Measurements from ENCODE around the gene HINT2. TPM values are rescaled to one million over a fixed set of nuclear protein-coding genes. Genes with fewer than 3 reads are reported as not detected.

The HINT2 gene
- total and polyA plus RNA-seq, 4 donors: 16.3 to 57.5 (median 41.4) TPM

DNA sequence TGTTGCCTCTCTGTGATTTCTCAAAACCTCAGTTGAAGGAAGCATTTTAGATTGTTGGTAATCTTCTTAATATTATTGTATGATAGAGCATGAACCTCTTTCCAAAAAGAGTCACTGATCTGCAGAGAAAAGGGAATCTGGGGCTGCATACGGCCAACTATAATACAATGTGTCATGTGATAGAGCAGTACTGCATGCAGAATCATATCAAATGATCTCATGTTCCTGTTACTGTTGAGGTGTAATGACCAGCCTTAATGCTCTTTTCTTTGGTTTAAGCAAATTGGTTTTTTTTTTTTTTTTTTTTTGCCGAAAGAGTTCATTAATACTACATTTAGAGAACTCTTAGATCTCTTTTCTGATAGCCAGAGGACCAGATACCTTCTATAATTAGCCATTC is 47.8 kb downstream of the HINT2 start:
- DNase-seq (ENCODE audit: low read depth in 4 of 6, low spot score in 6 of 6): no peak
- Histone ChIP-seq H3K27me3 (ENCODE audit: control insufficient read depth, insufficient read depth, low read length) (no peaks in the 10 kb centered on the region), H3K36me3 (ENCODE audit: control insufficient read depth, insufficient read depth, low read length) (peaks cover 2% of the 10 kb centered on the region), H3K4me3 (ENCODE audit: low read depth, low read length) (no peak overlapping the region), H3K27ac (ENCODE audit: low read depth, low read length) (no peak overlapping the region), H3K9me3 (ENCODE audit: control insufficient read depth, insufficient read depth, low read length) (no peaks in the 10 kb centered on the region), H3K4me1 (ENCODE audit: control insufficient read depth, insufficient read depth, low read length) (no peaks in the 10 kb centered on the region)
- WGBS (ENCODE audit: insufficient coverage): no CpG with 5 or more reads among the region's 2 CpGs

DNA sequence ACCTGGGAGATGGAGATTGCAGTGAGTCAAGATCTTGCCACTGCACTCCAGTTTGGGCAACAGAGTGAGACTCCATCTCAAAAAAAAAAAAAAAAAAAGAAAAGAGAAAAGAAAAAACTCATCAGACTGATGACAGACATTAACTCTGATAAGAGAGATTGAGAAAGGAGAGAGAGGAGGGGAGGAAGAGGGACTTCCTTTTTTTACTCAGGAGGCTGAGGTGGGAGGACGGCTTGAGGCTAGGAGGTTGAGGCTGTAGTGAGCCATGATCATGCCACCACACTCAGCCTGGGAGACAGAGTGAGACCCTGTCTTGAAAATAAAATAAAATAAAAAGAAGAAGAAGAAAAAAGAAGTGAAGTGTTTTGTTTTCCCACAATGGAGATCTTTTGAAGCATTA is 51.0 kb downstream of the HINT2 start:
- H3K4me3 ChIP-seq (ENCODE audit: low read depth, low read length): no peak overlapping the region
- DNase-seq (ENCODE audit: low read depth in 4 of 6, low spot score in 6 of 6): no peak
- no peaks in the 10 kb centered on the region for H3K27me3 ChIP-seq (ENCODE audit: control insufficient read depth, insufficient read depth, low read length)
- no CpG with 5 or more reads among the region's 1 CpG for WGBS (ENCODE audit: insufficient coverage)
- no peaks in the 10 kb centered on the region for H3K9me3 ChIP-seq (ENCODE audit: control insufficient read depth, insufficient read depth, low read length)
- no peaks in the 10 kb centered on the region for H3K36me3 ChIP-seq (ENCODE audit: control insufficient read depth, insufficient read depth, low read length)
- no peaks in the 10 kb centered on the region for H3K4me1 ChIP-seq (ENCODE audit: control insufficient read depth, insufficient read depth, low read length)
- H3K27ac ChIP-seq (ENCODE audit: low read depth, low read length): no peak overlapping the region

DNA sequence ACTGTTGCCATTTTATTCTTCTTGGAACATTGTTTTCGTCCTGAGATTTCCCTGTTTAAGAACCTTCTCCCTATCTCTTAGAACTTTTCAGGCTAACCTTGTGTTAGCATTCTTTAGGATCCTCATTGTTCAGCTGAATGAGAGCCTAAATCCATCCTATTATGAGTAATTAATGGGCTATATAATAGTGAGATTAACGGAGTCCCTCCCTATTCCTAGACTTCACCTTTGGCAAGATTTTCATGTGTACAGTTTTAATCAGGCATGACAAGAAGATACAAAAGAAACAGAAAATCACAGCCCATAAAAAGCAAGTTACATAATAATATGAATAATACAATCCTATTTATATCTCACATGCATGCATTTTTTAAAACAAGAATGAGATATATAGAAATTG is 51.7 kb downstream of the HINT2 start:
- WGBS (ENCODE audit: insufficient coverage): no CpG with 5 or more reads among the region's 2 CpGs
- Histone ChIP-seq H3K27me3 (ENCODE audit: control insufficient read depth, insufficient read depth, low read length) (no peaks in the 10 kb centered on the region), H3K4me3 (ENCODE audit: low read depth, low read length) (no peak overlapping the region), H3K9me3 (ENCODE audit: control insufficient read depth, insufficient read depth, low read length) (no peaks in the 10 kb centered on the region), H3K27ac (ENCODE audit: low read depth, low read length) (no peak overlapping the region), H3K4me1 (ENCODE audit: control insufficient read depth, insufficient read depth, low read length) (no peaks in the 10 kb centered on the region), H3K36me3 (ENCODE audit: control insufficient read depth, insufficient read depth, low read length) (no peaks in the 10 kb centered on the region)
- no peak for DNase-seq (ENCODE audit: low read depth in 4 of 6, low spot score in 6 of 6)

Small RNA genes lying within 50 kb of the gene (small RNA-seq; reads per million reads assigned to genes)
- gene HINT2 (ENCODE audit: low replicate concordance): not detected

Other genes with a start within 250 kb of the HINT2 start
- gene TESK1, start 209.8 kb downstream of the HINT2 start, total RNA-seq: 10 to 100 TPM in 1 of 2 donors, 1 to 10 TPM in 1; 9.0 to 21.8 TPM
- gene TESK1, start 209.8 kb downstream of the HINT2 start, polyA plus RNA-seq (ENCODE audit: insufficient read length in 2 of 2): 10 to 100 TPM; 66.2 to 80.8 TPM
- gene CD72, start 196.6 kb downstream of the HINT2 start, total RNA-seq: 1 to 10 TPM; 1.3 to 1.7 TPM
- gene CD72, start 196.6 kb downstream of the HINT2 start, polyA plus RNA-seq (ENCODE audit: insufficient read length in 2 of 2): 1 to 10 TPM in 1 of 2 donors, under 1 TPM in 1; 0.40 to 1.6 TPM
- not detected for gene SIT1, start 164.1 kb downstream of the HINT2 start, total RNA-seq
- under 1 TPM in 1 of 2 donors, not detected in 1; 0.36 TPM for gene SIT1, start 164.1 kb downstream of the HINT2 start, polyA plus RNA-seq (ENCODE audit: insufficient read length in 2 of 2)
- gene RMRP, start 157.0 kb downstream of the HINT2 start, total RNA-seq: over 10,000 TPM; 17,832 to 50,424 TPM
- 1 to 10 TPM in 1 of 2 donors, not detected in 1; 1.8 TPM for gene RMRP, start 157.0 kb downstream of the HINT2 start, polyA plus RNA-seq (ENCODE audit: insufficient read length in 2 of 2)
- 10 to 100 TPM in 1 of 2 donors, 1 to 10 TPM in 1; 8.3 to 26.6 TPM for gene CCDC107, start 156.8 kb downstream of the HINT2 start, total RNA-seq
- 10 to 100 TPM; 34.6 to 38.2 TPM for gene CCDC107, start 156.8 kb downstream of the HINT2 start, polyA plus RNA-seq (ENCODE audit: insufficient read length in 2 of 2)
- gene ARHGEF39, start 149.8 kb downstream of the HINT2 start, total RNA-seq: 1 to 10 TPM in 1 of 2 donors, under 1 TPM in 1; 0.79 to 1.5 TPM
- 1 to 10 TPM; 3.2 to 4.5 TPM for gene ARHGEF39, start 149.8 kb downstream of the HINT2 start, polyA plus RNA-seq (ENCODE audit: insufficient read length in 2 of 2)
- 1 to 10 TPM in 1 of 2 donors, not detected in 1; 3.1 TPM for gene CA9, start 141.1 kb downstream of the HINT2 start, total RNA-seq
- gene CA9, start 141.1 kb downstream of the HINT2 start, polyA plus RNA-seq (ENCODE audit: insufficient read length in 2 of 2): under 1 TPM; 0.38 to 0.96 TPM
- gene TPM2, start 125.1 kb downstream of the HINT2 start, total RNA-seq: 100 to 1,000 TPM in 1 of 2 donors, 10 to 100 TPM in 1; 29.6 to 191 TPM
- gene TPM2, start 125.1 kb downstream of the HINT2 start, polyA plus RNA-seq (ENCODE audit: insufficient read length in 2 of 2): 100 to 1,000 TPM in 1 of 2 donors, 10 to 100 TPM in 1; 76.6 to 117 TPM
- 100 to 1,000 TPM in 1 of 2 donors, 10 to 100 TPM in 1; 73.7 to 135 TPM for gene TLN1, start 82.8 kb downstream of the HINT2 start, total RNA-seq
- 10 to 100 TPM; 75.5 to 90.5 TPM for gene TLN1, start 82.8 kb downstream of the HINT2 start, polyA plus RNA-seq (ENCODE audit: insufficient read length in 2 of 2)
- 10 to 100 TPM; 29.6 to 48.2 TPM for gene CREB3, start 82.4 kb downstream of the HINT2 start, total RNA-seq
- gene CREB3, start 82.4 kb downstream of the HINT2 start, polyA plus RNA-seq (ENCODE audit: insufficient read length in 2 of 2): 10 to 100 TPM; 50.7 to 53.6 TPM
- gene GBA2, start 65.8 kb downstream of the HINT2 start, total RNA-seq: 10 to 100 TPM; 46.9 to 74.4 TPM
- 100 to 1,000 TPM; 109 to 131 TPM for gene GBA2, start 65.8 kb downstream of the HINT2 start, polyA plus RNA-seq (ENCODE audit: insufficient read length in 2 of 2)
- gene RGP1, start 65.8 kb downstream of the HINT2 start, total RNA-seq: 10 to 100 TPM; 12.7 to 21.2 TPM
- 10 to 100 TPM; 21.9 to 23.5 TPM for gene RGP1, start 65.8 kb downstream of the HINT2 start, polyA plus RNA-seq (ENCODE audit: insufficient read length in 2 of 2)
- under 1 TPM in 1 of 2 donors, not detected in 1; 0.77 TPM for gene MSMP, start 60.8 kb downstream of the HINT2 start, total RNA-seq
- gene MSMP, start 60.8 kb downstream of the HINT2 start, polyA plus RNA-seq (ENCODE audit: insufficient read length in 2 of 2): 1 to 10 TPM in 1 of 2 donors, not detected in 1; 1.6 TPM
- gene NPR2, start 23.5 kb downstream of the HINT2 start, total RNA-seq: 10 to 100 TPM; 15.0 to 24.9 TPM
- gene NPR2, start 23.5 kb downstream of the HINT2 start, polyA plus RNA-seq (ENCODE audit: insufficient read length in 2 of 2): 10 to 100 TPM; 36.9 to 39.5 TPM
- 10 to 100 TPM in 1 of 2 donors, 1 to 10 TPM in 1; 4.2 to 54.4 TPM for gene SPAG8, start 2.8 kb downstream of the HINT2 start, total RNA-seq
- gene SPAG8, start 2.8 kb downstream of the HINT2 start, polyA plus RNA-seq (ENCODE audit: insufficient read length in 2 of 2): 10 to 100 TPM; 12.7 to 16.5 TPM
- gene FAM221B, start 13.7 kb upstream of the HINT2 start, total RNA-seq: under 1 TPM in 1 of 2 donors, not detected in 1; 0.06 TPM
- gene FAM221B, start 13.7 kb upstream of the HINT2 start, polyA plus RNA-seq (ENCODE audit: insufficient read length in 2 of 2): under 1 TPM; 0.41 to 0.73 TPM
- 1 to 10 TPM; 7.3 to 10.0 TPM for gene TMEM8B, start 14.2 kb upstream of the HINT2 start, total RNA-seq
- 10 to 100 TPM; 58.1 to 58.8 TPM for gene TMEM8B, start 14.2 kb upstream of the HINT2 start, polyA plus RNA-seq (ENCODE audit: insufficient read length in 2 of 2)
- under 1 TPM in 1 of 2 donors, not detected in 1; 0.10 TPM for gene OR13J1, start 55.4 kb upstream of the HINT2 start, total RNA-seq
- gene OR13J1, start 55.4 kb upstream of the HINT2 start, polyA plus RNA-seq (ENCODE audit: insufficient read length in 2 of 2): under 1 TPM in 1 of 2 donors, not detected in 1; 0.35 TPM
- gene HRCT1, start 91.2 kb upstream of the HINT2 start, total RNA-seq: 1 to 10 TPM in 1 of 2 donors, not detected in 1; 1.6 TPM
- 1 to 10 TPM in 1 of 2 donors, under 1 TPM in 1; 0.81 to 1.2 TPM for gene HRCT1, start 91.2 kb upstream of the HINT2 start, polyA plus RNA-seq (ENCODE audit: insufficient read length in 2 of 2)
- gene SPAAR, start 94.4 kb upstream of the HINT2 start, total RNA-seq: under 1 TPM; 0.69 to 0.77 TPM
- gene SPAAR, start 94.4 kb upstream of the HINT2 start, polyA plus RNA-seq (ENCODE audit: insufficient read length in 2 of 2): 1 to 10 TPM; 1.6 to 1.8 TPM
- not detected for gene OR2S2, start 143.1 kb upstream of the HINT2 start, total RNA-seq
- not detected for gene OR2S2, start 143.1 kb upstream of the HINT2 start, polyA plus RNA-seq (ENCODE audit: insufficient read length in 2 of 2)
- gene RECK, start 221.9 kb upstream of the HINT2 start, total RNA-seq: 10 to 100 TPM; 19.2 to 19.4 TPM
- 10 to 100 TPM; 10.9 to 15.4 TPM for gene RECK, start 221.9 kb upstream of the HINT2 start, polyA plus RNA-seq (ENCODE audit: insufficient read length in 2 of 2)

Data from spinal cord (tissue), 10 donors.